ENCODE measurements around the gene ATXN7.

GRCh38 chr3:63973406-63973805 lies 109.7 kb downstream of the ATXN7 start:
- no peak for TF ChIP-seq CTCF (IDR thresholded peaks at IDR 0.05)
- TF ChIP-seq EP300 (IDR thresholded peaks at IDR 0.05), result no peak
- TF ChIP-seq POLR2AphosphoS5 (IDR thresholded peaks at IDR 0.05), result no peak
- no peak for TF ChIP-seq POLR2A (IDR thresholded peaks at IDR 0.05)

Measured in stomach (tissue), 4 donors.